HepG2 (cell line): ENCODE data around the gene LYPLA2. TPM values are rescaled to one million over a fixed set of nuclear protein-coding genes. Genes with fewer than 3 reads are reported as not detected.
A peak's percentile ranks its signal among the peaks of the same experiment; 100 is the strongest.

Experiments used
- AGO2 ChIP-seq: fragments of 200-400 bp; formaldehyde crosslinking; optimal IDR thresholded peaks from 2 replicates; pipeline ENCODE3; 2017; ENCODE audit warnings: mild to moderate bottlenecking, low read depth, low read length, moderate library complexity
- CREM ChIP-seq, 2 experiments: sonication (generic) in 1 of 2; formaldehyde crosslinking in 1 of 2; IDR thresholded peaks; 2 replicates each; pipeline versions ENCODE4 v1.4.0 to v1.6.1; 2016 to 2020; ENCODE audit warnings: antibody characterized with exemption in 1 of 2, mild to moderate bottlenecking in 1 of 2, missing genetic modification reagents in 1 of 2
- FOXA1 ChIP-seq, 2 experiments: fragments of 450-650 bp in 1 of 2; sonication (generic) in 1 of 2; formaldehyde crosslinking in 1 of 2; IDR thresholded peaks; 2 replicates each; pipeline versions ENCODE4 v1.4.0 to v1.6.1; 2016 to 2020; ENCODE audit warnings: missing genetic modification reagents in 1 of 2
- FOXM1 ChIP-seq: sonication (generic); formaldehyde crosslinking; IDR thresholded peaks from 2 replicates; pipeline ENCODE4 v1.5.0; 2020; ENCODE audit warnings: missing genetic modification reagents
- KAT7 ChIP-seq: IDR thresholded peaks from 2 replicates; pipeline ENCODE4 v1.6.1; 2018; ENCODE audit warnings: borderline replicate concordance, missing compliant biosample characterization
- KDM5B ChIP-seq: sonication (generic); formaldehyde crosslinking; IDR thresholded peaks from 2 replicates; pipeline ENCODE4 v1.4.0; 2020; ENCODE audit warnings: missing genetic modification reagents, mild to moderate bottlenecking, borderline replicate concordance
- MBNL3 ChIP-seq: fragments of 250-450 bp; sonication (Bioruptor Pico); conservative IDR thresholded peaks from 2 replicates; pipeline ENCODE4 v1.8.0; 2022; ENCODE audit warnings: mild to moderate bottlenecking, inconsistent platforms
- NCOA2 ChIP-seq: sonication (generic); formaldehyde crosslinking; IDR thresholded peaks from 2 replicates; pipeline ENCODE4 v1.8.0; 2022; ENCODE audit warnings: inconsistent platforms
- NFIB ChIP-seq: sonication (generic); formaldehyde crosslinking; IDR thresholded peaks from 2 replicates; pipeline ENCODE4 v1.9.0; 2021; ENCODE audit warnings: missing genetic modification reagents, mild to moderate bottlenecking, borderline replicate concordance
- NFRKB ChIP-seq: fragments of 450-650 bp; IDR thresholded peaks from 2 replicates; pipeline ENCODE4 v1.6.1; 2017
- NONO ChIP-seq, 2 experiments: fragments of 450-650 bp in 1 of 2; sonication (generic) in 1 of 2; formaldehyde crosslinking in 1 of 2; IDR thresholded peaks in 1 of 2; conservative IDR thresholded peaks in 1 of 2; 2 replicates each; pipeline versions ENCODE4 v1.6.1 to v1.8.0; 2017 to 2022; ENCODE audit warnings: mild to moderate bottlenecking in 1 of 2, missing genetic modification reagents in 1 of 2, moderate library complexity in 1 of 2
- RNF2 ChIP-seq: fragments of 450-650 bp; conservative IDR thresholded peaks from 2 replicates; pipeline ENCODE4 v1.6.1; 2016; ENCODE audit warnings: low read depth
- SOX5 ChIP-seq: IDR thresholded peaks from 2 replicates; pipeline ENCODE4 v1.6.1; 2016; ENCODE audit warnings: borderline replicate concordance
- TCF7 ChIP-seq: sonication (generic); IDR thresholded peaks from 2 replicates; pipeline ENCODE4 v1.6.1; 2016; ENCODE audit warnings: antibody characterized with exemption, low read depth
- YEATS2 ChIP-seq: sonication (generic); formaldehyde crosslinking; IDR thresholded peaks from 2 replicates; pipeline ENCODE4 v1.4.0; 2020; ENCODE audit warnings: missing genetic modification reagents, borderline replicate concordance
- ZEB1 ChIP-seq: IDR thresholded peaks from 2 replicates; pipeline ENCODE4 v1.6.1; 2012; ENCODE audit warnings: mild to moderate bottlenecking, low read depth, inconsistent platforms; ENCODE audit not compliant: insufficient replicate concordance
- ZNF329 ChIP-seq: sonication (generic); formaldehyde crosslinking; IDR thresholded peaks from 2 replicates; pipeline ENCODE4 v1.9.0; 2021; ENCODE audit warnings: low read depth, mild to moderate bottlenecking, missing genetic modification reagents
- ZNF598 ChIP-seq: sonication (generic); formaldehyde crosslinking; IDR thresholded peaks from 2 replicates; pipeline ENCODE4 v1.5.1; 2020; ENCODE audit warnings: mild to moderate bottlenecking, missing genetic modification reagents, borderline replicate concordance
- ZNF605 ChIP-seq: sonication (generic); formaldehyde crosslinking; IDR thresholded peaks from 2 replicates; pipeline ENCODE4 v1.8.0; 2022; ENCODE audit warnings: mild to moderate bottlenecking, missing genetic modification reagents
- ZNF746 ChIP-seq: sonication (generic); formaldehyde crosslinking; IDR thresholded peaks from 2 replicates; pipeline ENCODE4 v1.8.0; 2022; ENCODE audit warnings: mild to moderate bottlenecking, missing genetic modification reagents
- polyA plus RNA-seq, 8 experiments: library from polyadenylated mRNA; depleted of rRNA in 3 of 8; stranded (reverse) in 7 of 8; unstranded in 1 of 8; fragments of >200 nt; fragmentation: Illumina TruSeq in 4 of 8; extraction: Trizol in 4 of 8; gene quantifications; 2 replicates each; pipeline versions ENCODE4 v1.2.1 to v1.2.3, GENCODE V29; 2011 to 2016; ENCODE audit warnings: low read depth in 4 of 8, missing spikeins in 1 of 8, mixed read lengths in 1 of 8; ENCODE audit not compliant: insufficient read depth in 1 of 8
- total RNA-seq, 5 experiments: library from RNA; depleted of rRNA; stranded (reverse); fragments of >200 nt; fragmentation: Illumina TruSeq; extraction: Trizol; gene quantifications; 2 replicates each; pipeline ENCODE4 v1.2.3, GENCODE V29; 2016; ENCODE audit warnings: low read depth in 1 of 5
- TF ChIP-seq, protein P1 (sequence below): IDR thresholded peaks from 2 replicates; pipeline ENCODE4 v1.6.1; 2016; ENCODE audit warnings: missing genetic modification reagents, missing compliant biosample characterization
- TF ChIP-seq, protein P2 (sequence below): sonication (generic); formaldehyde crosslinking; IDR thresholded peaks from 2 replicates; pipeline ENCODE4 v1.5.1; 2020; ENCODE audit warnings: missing genetic modification reagents, mild to moderate bottlenecking, borderline replicate concordance

LYPLA2 gene
- total and polyA plus RNA-seq, 2 of the 13 experiments (the other 11 are each of a cell fraction or from before 2014, with no cell fraction given) = 72.1 to 73.2 TPM

DNA sequence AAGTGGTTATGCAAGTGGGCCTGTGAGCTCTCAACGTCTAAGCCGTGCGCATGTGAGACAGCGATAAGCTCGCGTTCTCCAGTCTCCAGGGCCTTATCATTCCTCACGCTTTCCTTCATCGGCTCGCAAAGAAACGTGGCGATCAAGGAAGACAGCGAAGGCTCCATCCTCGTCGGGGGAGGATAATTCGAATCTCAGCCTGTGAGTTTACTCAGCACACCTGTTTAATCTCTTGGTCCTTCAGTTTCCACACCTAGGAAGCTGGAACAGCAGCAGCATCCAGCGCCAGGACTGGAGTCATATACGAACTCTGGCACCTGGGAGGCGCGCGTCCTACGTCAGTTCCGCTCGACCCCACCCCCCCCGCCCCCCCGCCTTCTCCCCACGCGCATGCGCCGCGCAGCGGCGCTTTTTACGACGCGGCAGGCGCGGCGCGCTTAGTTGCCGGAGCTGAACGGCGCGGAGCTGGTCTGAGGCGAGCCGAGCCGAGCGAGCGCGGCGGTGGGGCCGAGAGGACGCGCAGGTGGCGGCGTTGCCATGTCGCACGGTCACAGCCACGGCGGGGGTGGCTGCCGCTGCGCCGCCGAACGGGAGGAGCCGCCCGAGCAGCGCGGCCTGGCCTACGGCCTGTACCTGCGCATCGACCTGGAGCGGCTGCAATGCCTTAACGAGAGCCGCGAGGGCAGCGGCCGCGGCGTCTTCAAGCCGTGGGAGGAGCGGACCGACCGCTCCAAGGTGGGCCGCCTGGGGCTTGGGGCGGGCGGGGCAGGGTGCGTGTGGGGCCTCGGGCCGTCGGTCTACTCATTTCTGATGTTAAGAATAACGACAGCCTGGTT lies 12.7 kb upstream of the LYPLA2 start, which contains the start of gene PITHD1 (continued):
- TF ChIP-seq CREM (IDR thresholded peaks at IDR 0.05) (peak; percentile 90), CREM (CRISPR knock-in tag; IDR thresholded peaks at IDR 0.05) (peak; percentile 55; the same call in 1 of the 2 replicates), MBNL3 (no peak), FOXM1 (CRISPR knock-in tag) (peak; percentile 15; the same call in 1 of the 2 replicates), SOX5 (CRISPR knock-in tag) (peak; percentile 48; the same call in 1 of the 2 replicates), FOXA1 (IDR thresholded peaks at IDR 0.05) (no peak), FOXA1 (CRISPR knock-in tag; IDR thresholded peaks at IDR 0.05) (no peak), AGO2 (no peak), TCF7 (no peak), RNF2 (peak; percentile 79), NFRKB (no peak), KDM5B (CRISPR knock-in tag) (peak; percentile 85; the same call in 1 of the 2 replicates), ZEB1 (peak; percentile 69), NONO (IDR thresholded peaks at IDR 0.05) (no peak), NONO (CRISPR knock-in tag; conservative IDR thresholded peaks at IDR 0.05) (peak; percentile 51), ZNF598 (CRISPR knock-in tag) (no peak), ZNF746 (CRISPR knock-in tag) (no peak; the same call in 1 of the 2 replicates), NCOA2 (CRISPR knock-in tag) (peak; percentile 41; the same call in 1 of the 2 replicates), ZNF605 (CRISPR knock-in tag) (peak; percentile 50; the same call in 1 of the 2 replicates), ZNF329 (CRISPR knock-in tag) (peak; percentile 91), KAT7 (CRISPR knock-in tag) (peak; percentile 71; the same call in 1 of the 2 replicates), YEATS2 (CRISPR knock-in tag) (peak; percentile 79), NFIB (CRISPR knock-in tag) (no peak)
- TF ChIP-seq, protein P1, sequence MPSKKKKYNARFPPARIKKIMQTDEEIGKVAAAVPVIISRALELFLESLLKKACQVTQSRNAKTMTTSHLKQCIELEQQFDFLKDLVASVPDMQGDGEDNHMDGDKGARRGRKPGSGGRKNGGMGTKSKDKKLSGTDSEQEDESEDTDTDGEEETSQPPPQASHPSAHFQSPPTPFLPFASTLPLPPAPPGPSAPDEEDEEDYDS = peak; percentile 81
- TF ChIP-seq, protein P2, sequence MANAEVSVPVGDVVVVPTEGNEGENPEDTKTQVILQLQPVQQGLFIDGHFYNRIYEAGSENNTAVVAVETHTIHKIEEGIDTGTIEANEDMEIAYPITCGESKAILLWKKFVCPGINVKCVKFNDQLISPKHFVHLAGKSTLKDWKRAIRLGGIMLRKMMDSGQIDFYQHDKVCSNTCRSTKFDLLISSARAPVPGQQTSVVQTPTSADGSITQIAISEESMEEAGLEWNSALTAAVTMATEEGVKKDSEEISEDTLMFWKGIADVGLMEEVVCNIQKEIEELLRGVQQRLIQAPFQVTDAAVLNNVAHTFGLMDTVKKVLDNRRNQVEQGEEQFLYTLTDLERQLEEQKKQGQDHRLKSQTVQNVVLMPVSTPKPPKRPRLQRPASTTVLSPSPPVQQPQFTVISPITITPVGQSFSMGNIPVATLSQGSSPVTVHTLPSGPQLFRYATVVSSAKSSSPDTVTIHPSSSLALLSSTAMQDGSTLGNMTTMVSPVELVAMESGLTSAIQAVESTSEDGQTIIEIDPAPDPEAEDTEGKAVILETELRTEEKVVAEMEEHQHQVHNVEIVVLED (CRISPR knock-in tag) = peak; percentile 53; the same call in 1 of the 2 replicates
